DND-41 (cell line): ENCODE measurements around the gene CD2AP.

Experiments used
- ATAC-seq: fragments of 200-7000 bp; cut with Tn5 transposase; 3 replicates; pipeline ENCODE4 v1.9.1; 2021; ENCODE audit warnings: low read depth; ENCODE audit not compliant: insufficient read depth
- DNase-seq: peaks from one replicate; pipeline ENCODE4 v3.0.0-alpha.2; 2020
- H2AFZ ChIP-seq: 2 replicates; pipeline ENCODE4 v1.6.0; 2012; ENCODE audit warnings: low read depth, low read length
- H3K27ac ChIP-seq: 2 replicates; pipeline ENCODE4 v1.5.1; 2012; ENCODE audit warnings: low read length, inconsistent platforms
- H3K27me3 ChIP-seq: fragments of 200-600 bp; sonication (generic); 2 replicates; pipeline ENCODE4 v1.6.0; 2012; ENCODE audit warnings: low read length, mild to moderate bottlenecking, inconsistent platforms; ENCODE audit not compliant: insufficient read depth, poor library complexity
- H3K36me3 ChIP-seq: 2 replicates; pipeline ENCODE4 v1.5.1; 2012; ENCODE audit warnings: low read length, inconsistent platforms; ENCODE audit not compliant: insufficient read depth
- H3K4me1 ChIP-seq: 2 replicates; pipeline ENCODE4 v1.5.1; 2012; ENCODE audit warnings: mild to moderate bottlenecking, low read length; ENCODE audit not compliant: insufficient read depth
- H3K4me2 ChIP-seq: 2 replicates; pipeline ENCODE4 v1.6.0; 2012; ENCODE audit warnings: mild to moderate bottlenecking, moderate library complexity, low read length, inconsistent platforms; ENCODE audit not compliant: insufficient read depth
- H3K4me3 ChIP-seq, 2 experiments: fragments of 200-600 bp in 1 of 2; shearing (Covaris generic) in 1 of 2; 2 replicates each; pipeline ENCODE4 v1.5.1; 2012 to 2016; ENCODE audit warnings: inconsistent platforms in 2 of 2, low read length in 2 of 2, mild to moderate bottlenecking in 2 of 2, low read depth in 1 of 2, moderate library complexity in 1 of 2
- H3K79me2 ChIP-seq: 2 replicates; pipeline ENCODE4 v1.6.0; 2012; ENCODE audit warnings: low read length, inconsistent platforms; ENCODE audit not compliant: insufficient read depth
- H3K9ac ChIP-seq: 2 replicates; pipeline ENCODE4 v1.6.0; 2012; ENCODE audit warnings: low read depth, mild to moderate bottlenecking, inconsistent platforms, low read length, moderate library complexity
- H3K9me3 ChIP-seq: 2 replicates; pipeline ENCODE4 v1.5.1; 2012; ENCODE audit warnings: low read length, moderate library complexity, mild to moderate bottlenecking, inconsistent platforms; ENCODE audit not compliant: insufficient read depth, severe bottlenecking
- H4K20me1 ChIP-seq: 2 replicates; pipeline ENCODE4 v1.6.0; 2012; ENCODE audit warnings: low read length; ENCODE audit not compliant: insufficient read depth
- CTCF ChIP-seq: IDR thresholded peaks from 2 replicates; pipeline ENCODE4 v1.5.1; 2012; ENCODE audit warnings: borderline replicate concordance, low read length, moderate library complexity, mild to moderate bottlenecking; ENCODE audit not compliant: poor library complexity, severe bottlenecking; ENCODE audit errors: extremely low read depth
- EZH2 ChIP-seq: IDR thresholded peaks from 3 replicates; pipeline ENCODE4 v1.6.1; 2012; ENCODE audit warnings: borderline replicate concordance, low read depth, mild to moderate bottlenecking, moderate library complexity, low read length, inconsistent platforms; ENCODE audit not compliant: severe bottlenecking

The CD2AP gene

GRCh38 chr6:47532981-47533585 lies 55.5 kb downstream of the CD2AP start:
- no peaks in the 10 kb centered on the region for H3K4me1 ChIP-seq
- H3K79me2 ChIP-seq = peaks cover 17% of the 10 kb centered on the region; the same call in 1 of the 2 replicates
- no peak for ATAC-seq
- no peak overlapping the region for H3K9ac ChIP-seq
- DNase-seq = no peak
- H3K4me2 ChIP-seq = no peak overlapping the region
- H3K36me3 ChIP-seq = peaks cover 30% of the 10 kb centered on the region; the same call in 1 of the 2 replicates
- no peaks in the 10 kb centered on the region for H3K27me3 ChIP-seq
- no peak overlapping the region for H2AFZ ChIP-seq
- H3K27ac ChIP-seq = no peak overlapping the region
- no peaks in the 10 kb centered on the region for H3K9me3 ChIP-seq
- H4K20me1 ChIP-seq = no peaks in the 10 kb centered on the region; the same call in 1 of the 2 replicates
- no peak overlapping the region for H3K4me3 ChIP-seq
- TF ChIP-seq CTCF = no peak
- no peak for TF ChIP-seq EZH2

GRCh38 chr6:47534063-47534462 lies 56.5 kb downstream of the CD2AP start:
- DNase-seq = no peak
- no peaks in the 10 kb centered on the region for H3K9me3 ChIP-seq

GRCh38 chr6:47535316-47536225 lies 58.0 kb downstream of the CD2AP start:
- Histone ChIP-seq H3K9ac (no peak overlapping the region), H3K27me3 (no peaks in the 10 kb centered on the region), H3K27ac (no peak overlapping the region), H3K4me2 (no peak overlapping the region), H3K4me3 (no peak overlapping the region), H3K79me2 (no peaks in the 10 kb centered on the region), H3K9me3 (no peaks in the 10 kb centered on the region), H4K20me1 (no peaks in the 10 kb centered on the region), H2AFZ (no peak overlapping the region), H3K4me1 (no peaks in the 10 kb centered on the region), H3K36me3 (peaks cover 32% of the 10 kb centered on the region; the same call in 1 of the 2 replicates)
- DNase-seq = no peak
- no peak for ATAC-seq
- TF ChIP-seq EZH2 (no peak), CTCF (no peak)

More at GRCh38 chr6:47534063-47534462, 56.5 kb downstream of the CD2AP start:
- no peak overlapping the region for H3K4me3 ChIP-seq
- TF ChIP-seq EZH2 (no peak), CTCF (no peak)
- H3K27ac ChIP-seq = no peak overlapping the region
- H3K27me3 ChIP-seq = no peaks in the 10 kb centered on the region
- no peak for ATAC-seq
- no peak overlapping the region for H3K4me2 ChIP-seq
- no peaks in the 10 kb centered on the region for H3K4me1 ChIP-seq
- peaks cover 8% of the 10 kb centered on the region; the same call in 1 of the 2 replicates for H3K79me2 ChIP-seq
- no peak overlapping the region for H3K9ac ChIP-seq
- no peaks in the 10 kb centered on the region; the same call in 1 of the 2 replicates for H4K20me1 ChIP-seq
- H2AFZ ChIP-seq = no peak overlapping the region
- H3K36me3 ChIP-seq = peaks cover 32% of the 10 kb centered on the region; the same call in 1 of the 2 replicates
